ENCODE data around the gene RPS25. TPM values are rescaled to one million over a fixed set of nuclear protein-coding genes. Genes with fewer than 3 reads are reported as not detected.
A peak's percentile ranks its signal among the peaks of the same experiment; 100 is the strongest.
"Not testable (repeated sequence)": the region's sequence is repeated elsewhere in the genome, so short reads cannot be mapped to it uniquely, and the experiment has no call there.

Gene RPS25
- total and polyA plus RNA-seq, 2 experiments from 2014 or later, result 1,103 to 1,239 TPM

DNA sequence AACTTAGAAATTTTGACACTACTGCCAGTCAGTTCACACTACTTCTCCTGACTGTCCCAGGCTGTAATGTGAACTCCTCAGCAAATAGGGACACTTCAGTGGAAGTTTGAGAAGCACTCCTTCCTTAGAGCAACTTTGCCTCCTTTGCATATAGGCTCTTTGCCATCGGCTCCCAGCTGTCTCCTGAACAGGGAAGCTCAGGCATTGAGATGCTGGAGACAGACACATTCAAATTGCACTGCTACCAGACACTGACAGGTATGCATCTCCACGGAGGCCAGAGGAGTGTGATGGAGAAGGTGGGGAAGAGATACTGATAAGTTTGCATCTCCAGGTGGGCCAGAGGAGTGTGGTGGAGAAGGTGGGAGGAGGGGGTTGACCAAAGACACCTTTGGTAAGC is 1.9 kb upstream of the RPS25 start:
- H3K4me3 ChIP-seq, result peak overlapping the region; percentile 95
- in situ Hi-C loops (cut with MboI), result no loop called here
- peaks cover 80% of the 10 kb centered on the region for H3K79me2 ChIP-seq (ENCODE audit: insufficient read depth)
- H2AFZ ChIP-seq, result no peak overlapping the region
- peaks cover 29% of the 10 kb centered on the region for H3K4me1 ChIP-seq (ENCODE audit: insufficient read depth)
- H3K27me3 ChIP-seq (replicated peaks; ENCODE audit: insufficient read depth), result no peaks in the 10 kb centered on the region
- H3K27ac ChIP-seq, result peak overlapping the region; percentile 91; the same call in 1 of the 2 replicates
- no peaks in the 10 kb centered on the region for H3K9me3 ChIP-seq (ENCODE audit: low read depth)
- peaks cover 26% of the 10 kb centered on the region for H3K36me3 ChIP-seq (ENCODE audit: low read depth)
- no peaks in the 10 kb centered on the region for H3K9me2 ChIP-seq (ENCODE audit: insufficient read depth)
- no peaks in the 10 kb centered on the region for H4K20me1 ChIP-seq (ENCODE audit: insufficient read depth)
- WGBS, 2 experiments (ENCODE audit: low coverage in 1 of 2, low lambda C conversion rate in 2 of 2, missing lambda C conversion rate in 2 of 2), result 21 to 29% methylated on average over 2 of the region's 2 CpGs
- peak overlapping the region; percentile 94 for H3K9ac ChIP-seq
- H3F3A ChIP-seq (ENCODE audit: insufficient read depth), result peaks cover 32% of the 10 kb centered on the region
- TF ChIP-seq EZH2 (IDR thresholded peaks at IDR 0.05; ENCODE audit: insufficient read depth, poor library complexity, severe bottlenecking) (no peak), EZH2phosphoT487 (IDR thresholded peaks at IDR 0.05; ENCODE audit: insufficient read depth, low read depth) (no peak)
- H3K4me2 ChIP-seq (ENCODE audit: unreplicated experiment), result peak overlapping the region; percentile 97
- no peak for DNase-seq

DNA sequence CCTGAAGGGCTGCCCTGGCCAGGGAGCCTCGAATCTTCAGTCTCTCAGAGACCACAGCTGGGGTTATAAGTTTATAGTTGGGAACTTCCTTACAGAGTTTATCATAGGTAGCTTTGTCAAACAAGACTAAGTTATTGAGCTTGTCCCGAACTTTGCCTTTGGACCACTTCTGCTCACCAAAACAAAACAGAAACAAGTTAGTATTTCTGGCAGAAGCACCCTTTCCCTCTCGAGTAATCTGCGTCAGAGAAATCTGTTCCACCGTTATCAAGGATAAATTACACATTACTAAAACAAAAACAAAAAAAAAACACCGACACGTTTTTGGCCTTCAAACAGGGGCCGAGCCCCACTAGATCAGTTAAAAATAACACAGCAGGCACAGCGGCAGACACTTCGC is 766 bp downstream of the RPS25 start:
- H4K20me1 ChIP-seq (ENCODE audit: insufficient read depth); DNase-seq; H3K9me3 ChIP-seq (ENCODE audit: low read depth); H3K27me3 ChIP-seq (replicated peaks; ENCODE audit: insufficient read depth); H3K9me2 ChIP-seq (ENCODE audit: insufficient read depth); in situ Hi-C loops (cut with MboI); H2AFZ ChIP-seq: not testable (repeated sequence)
- WGBS, 2 experiments (ENCODE audit: low coverage in 1 of 2, low lambda C conversion rate in 2 of 2, missing lambda C conversion rate in 2 of 2), result 6 to 7% methylated on average over 10 of the region's 10 CpGs
- H3K4me1 ChIP-seq (ENCODE audit: insufficient read depth), result peaks cover 29% of the 10 kb centered on the region
- H3K27ac ChIP-seq, result peak overlapping the region; percentile 91
- peak overlapping the region; percentile 94 for H3K9ac ChIP-seq
- H3K4me3 ChIP-seq, result peak overlapping the region; percentile 95
- peak overlapping the region; percentile 97 for H3K4me2 ChIP-seq (ENCODE audit: unreplicated experiment)
- H3K36me3 ChIP-seq (ENCODE audit: low read depth), result peaks cover 41% of the 10 kb centered on the region
- peaks cover 51% of the 10 kb centered on the region for H3F3A ChIP-seq (ENCODE audit: insufficient read depth)
- peaks cover 83% of the 10 kb centered on the region for H3K79me2 ChIP-seq (ENCODE audit: insufficient read depth)

DNA sequence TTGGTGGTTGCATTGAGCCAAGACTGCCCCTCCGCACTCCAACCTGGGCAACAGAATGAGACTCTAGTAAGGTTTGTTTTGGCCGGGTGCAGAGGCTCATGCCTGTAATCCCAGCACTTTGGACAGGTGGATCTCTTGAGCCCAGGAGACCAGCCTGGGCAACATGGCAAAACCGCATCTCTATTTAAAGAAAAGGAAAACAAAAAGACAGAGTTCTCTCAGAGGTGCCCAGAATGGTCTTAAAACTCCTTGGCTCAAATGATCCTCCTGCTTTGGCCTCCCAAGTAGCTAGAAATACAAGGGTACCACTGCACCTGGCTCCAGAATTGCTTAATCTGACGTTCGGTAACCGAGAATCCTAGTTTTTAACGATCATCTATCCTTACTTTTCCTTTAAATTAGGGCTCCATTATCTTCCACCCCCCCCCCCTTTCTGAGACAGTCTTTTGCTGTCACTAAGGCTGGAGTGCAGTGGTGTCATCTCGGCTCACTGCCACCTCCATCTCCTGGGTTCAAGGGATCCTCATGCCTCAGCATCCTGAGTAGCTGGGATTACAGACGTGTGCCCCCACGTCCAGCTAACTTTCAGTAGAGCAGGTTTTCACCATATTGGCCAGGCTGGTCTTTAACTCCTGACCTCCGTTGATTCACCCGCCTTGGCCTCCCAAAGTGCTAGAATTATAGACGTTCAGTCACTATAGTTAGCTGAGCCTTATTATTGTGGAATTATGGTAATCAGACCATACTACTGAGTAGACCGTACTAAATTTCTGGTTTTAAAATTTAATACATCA is 1.7 kb downstream of the RPS25 start:
- Histone ChIP-seq H3K4me1 (ENCODE audit: insufficient read depth) (peaks cover 29% of the 10 kb centered on the region), H3K9me3 (ENCODE audit: low read depth) (no peaks in the 10 kb centered on the region), H3K4me2 (ENCODE audit: unreplicated experiment) (peak overlapping the region; percentile 97), H3K36me3 (ENCODE audit: low read depth) (peaks cover 39% of the 10 kb centered on the region), H3K4me3 (peak overlapping the region; percentile 95), H3K9ac (peak overlapping the region; percentile 94), H3K9me2 (ENCODE audit: insufficient read depth) (no peaks in the 10 kb centered on the region), H2AFZ (no peak overlapping the region), H3K27me3 (replicated peaks; ENCODE audit: insufficient read depth) (no peaks in the 10 kb centered on the region), H3K27ac (peak overlapping the region; percentile 91), H3F3A (ENCODE audit: insufficient read depth) (peaks cover 59% of the 10 kb centered on the region), H3K79me2 (ENCODE audit: insufficient read depth) (peaks cover 73% of the 10 kb centered on the region), H4K20me1 (ENCODE audit: insufficient read depth) (no peaks in the 10 kb centered on the region)
- no peak for TF ChIP-seq EZH2 (IDR thresholded peaks at IDR 0.05; ENCODE audit: insufficient read depth, poor library complexity, severe bottlenecking)
- no peak for TF ChIP-seq EZH2phosphoT487 (IDR thresholded peaks at IDR 0.05; ENCODE audit: insufficient read depth, low read depth)
- in situ Hi-C loops (cut with MboI), result no loop called here
- DNase-seq, result no peak
- 70 to 78% methylated on average over 14 of the region's 14 CpGs for WGBS, 2 experiments (ENCODE audit: low coverage in 1 of 2, low lambda C conversion rate in 2 of 2, missing lambda C conversion rate in 2 of 2)

DNA sequence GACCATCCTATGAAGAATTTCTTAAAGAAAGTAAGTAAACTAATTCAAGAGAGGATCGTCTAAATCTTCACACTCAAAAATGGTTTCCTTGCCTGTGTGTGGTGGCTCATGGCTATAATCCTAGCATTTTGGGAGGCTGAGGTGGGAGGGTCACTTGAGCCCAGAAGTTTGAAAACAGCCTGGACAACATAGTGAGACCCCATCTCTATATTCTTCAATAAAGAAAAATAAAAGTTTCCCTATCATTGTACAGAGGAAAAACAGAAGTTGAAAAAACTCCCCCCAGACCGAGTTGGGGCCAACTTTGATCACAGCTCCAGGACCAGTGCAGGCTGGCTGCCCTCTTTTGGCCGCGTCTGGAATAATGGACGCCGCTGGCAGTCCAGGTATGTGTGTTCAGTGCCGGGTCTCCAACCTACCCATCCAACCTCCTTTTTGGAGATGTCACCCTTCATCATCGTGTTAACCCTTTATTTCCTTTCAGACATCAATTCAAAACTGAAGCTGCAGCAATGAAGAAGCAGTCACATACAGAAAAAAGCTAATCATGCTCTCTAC is 3.0 kb downstream of the RPS25 start:
- H3K79me2 ChIP-seq (ENCODE audit: insufficient read depth), result peaks cover 60% of the 10 kb centered on the region

More for the DNA sequence above, 3.0 kb downstream of the RPS25 start:
- peaks cover 23% of the 10 kb centered on the region for H3K4me1 ChIP-seq (ENCODE audit: insufficient read depth)
- no peak overlapping the region for H3K4me2 ChIP-seq (ENCODE audit: unreplicated experiment)
- H2AFZ ChIP-seq, result no peak overlapping the region
- peaks cover 34% of the 10 kb centered on the region for H3K36me3 ChIP-seq (ENCODE audit: low read depth)
- H3K4me3 ChIP-seq, result no peak overlapping the region
- H3K9ac ChIP-seq, result 0 out of 2 replicates have a peak overlapping the region, but pooled peaks have one; percentile 8
- peak; percentile 38 for DNase-seq
- no peak for TF ChIP-seq EZH2phosphoT487 (IDR thresholded peaks at IDR 0.05; ENCODE audit: insufficient read depth, low read depth)
- H3K9me3 ChIP-seq (ENCODE audit: low read depth), result no peaks in the 10 kb centered on the region
- no peaks in the 10 kb centered on the region for H3K27me3 ChIP-seq (replicated peaks; ENCODE audit: insufficient read depth)
- no peaks in the 10 kb centered on the region for H3K9me2 ChIP-seq (ENCODE audit: insufficient read depth)
- in situ Hi-C loops (cut with MboI), result no loop called here
- 58 to 62% methylated on average over 8 of the region's 8 CpGs for WGBS, 2 experiments (ENCODE audit: low coverage in 1 of 2, low lambda C conversion rate in 2 of 2, missing lambda C conversion rate in 2 of 2)
- no peaks in the 10 kb centered on the region for H4K20me1 ChIP-seq (ENCODE audit: insufficient read depth)
- H3K27ac ChIP-seq, result peak overlapping the region; percentile 1; the same call in 1 of the 2 replicates
- peaks cover 66% of the 10 kb centered on the region for H3F3A ChIP-seq (ENCODE audit: insufficient read depth)

Measured in GM23248 (cell line).